ENCODE data around the gene RASGRP4.

RASGRP4 gene

GRCh38 chr19:38451629-38452028 lies 25.6 kb upstream of the RASGRP4 start:
- no peak for TF ChIP-seq MAX (IDR thresholded peaks at IDR 0.05; ENCODE audit: low read depth, low read length)
- TF ChIP-seq CTCF (IDR thresholded peaks at IDR 0.05; ENCODE audit: low read depth, low read length) = no peak
- no peak for TF ChIP-seq POLR2A (IDR thresholded peaks at IDR 0.05; ENCODE audit: extremely low read depth, insufficient read length)
- no peak for TF ChIP-seq MYC (IDR thresholded peaks at IDR 0.05; ENCODE audit: low read depth, low read length)
- DNase-seq (ENCODE audit: low read depth) = no peak
- no peak overlapping the region for H3K4me3 ChIP-seq (ENCODE audit: low read depth, low read length)

- no peak for DNase-seq (ENCODE audit: low read depth)
- no peak overlapping the region for H3K4me3 ChIP-seq (ENCODE audit: low read depth, low read length)
- TF ChIP-seq MAX (IDR thresholded peaks at IDR 0.05; ENCODE audit: low read depth, low read length) = no peak
- TF ChIP-seq POLR2A (IDR thresholded peaks at IDR 0.05; ENCODE audit: extremely low read depth, insufficient read length) = no peak
- no peak for TF ChIP-seq CTCF (IDR thresholded peaks at IDR 0.05; ENCODE audit: low read depth, low read length)
- TF ChIP-seq MYC (IDR thresholded peaks at IDR 0.05; ENCODE audit: low read depth, low read length) = no peak
Measured at GRCh38 chr19:38451036-38451435, 25.0 kb upstream of the RASGRP4 start.

- H3K4me3 ChIP-seq (ENCODE audit: low read depth, low read length) = no peak overlapping the region
- DNase-seq (ENCODE audit: low read depth) = no peak
- TF ChIP-seq POLR2A (IDR thresholded peaks at IDR 0.05; ENCODE audit: extremely low read depth, insufficient read length) (no peak), CTCF (IDR thresholded peaks at IDR 0.05; ENCODE audit: low read depth, low read length) (no peak)
Measured at GRCh38 chr19:38449518-38449917, 23.5 kb upstream of the RASGRP4 start.

DNA sequence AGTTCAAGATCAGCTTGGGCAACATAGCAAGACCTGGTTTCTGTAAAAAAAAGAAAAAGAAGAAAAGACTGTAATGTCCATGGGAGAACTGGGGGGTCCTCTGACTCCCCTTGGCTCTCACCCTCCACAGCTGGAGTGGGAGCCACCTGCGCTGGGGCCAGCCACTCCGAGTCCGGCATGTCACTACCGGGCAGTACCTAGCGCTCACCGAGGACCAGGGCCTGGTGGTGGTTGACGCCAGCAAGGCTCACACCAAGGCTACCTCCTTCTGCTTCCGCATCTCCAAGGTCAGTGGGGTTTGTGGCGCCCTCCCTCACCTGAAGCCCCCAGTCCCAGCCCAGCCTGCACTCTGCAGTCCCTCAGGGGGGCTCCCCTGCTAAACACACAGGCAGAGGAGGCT lies 22.2 kb upstream of the RASGRP4 start:
- no peak for DNase-seq (ENCODE audit: low read depth)
- TF ChIP-seq MYC (IDR thresholded peaks at IDR 0.05; ENCODE audit: low read depth, low read length) (no peak), CTCF (IDR thresholded peaks at IDR 0.05; ENCODE audit: low read depth, low read length) (no peak), POLR2A (IDR thresholded peaks at IDR 0.05; ENCODE audit: extremely low read depth, insufficient read length) (no peak), MAX (IDR thresholded peaks at IDR 0.05; ENCODE audit: low read depth, low read length) (no peak)
- no peak overlapping the region for H3K4me3 ChIP-seq (ENCODE audit: low read depth, low read length)

DNA sequence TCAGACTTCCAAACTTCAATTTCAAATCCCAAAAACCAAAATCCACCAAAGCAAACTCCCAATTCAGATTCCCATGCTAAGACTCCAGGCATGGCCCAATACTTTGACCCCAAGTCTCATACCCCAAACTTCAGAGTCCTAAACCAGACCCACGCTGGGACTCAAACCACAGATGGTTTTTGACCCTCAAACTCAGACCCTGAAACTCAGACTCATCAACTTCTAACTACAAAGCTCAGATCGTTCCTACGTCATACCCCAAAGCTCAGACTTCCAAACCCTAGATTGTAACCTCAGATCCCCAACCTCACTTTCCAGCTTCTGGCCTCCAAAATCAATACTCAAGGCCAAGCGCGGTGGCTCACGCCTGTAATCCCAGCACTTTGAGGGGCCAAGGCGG lies 19.3 kb upstream of the RASGRP4 start:
- H3K4me3 ChIP-seq (ENCODE audit: low read depth, low read length) = no peak overlapping the region
- TF ChIP-seq MYC (IDR thresholded peaks at IDR 0.05; ENCODE audit: low read depth, low read length) (no peak), MAX (IDR thresholded peaks at IDR 0.05; ENCODE audit: low read depth, low read length) (no peak), POLR2A (IDR thresholded peaks at IDR 0.05; ENCODE audit: extremely low read depth, insufficient read length) (no peak), CTCF (IDR thresholded peaks at IDR 0.05; ENCODE audit: low read depth, low read length) (no peak)
- no peak for DNase-seq (ENCODE audit: low read depth)

DNA sequence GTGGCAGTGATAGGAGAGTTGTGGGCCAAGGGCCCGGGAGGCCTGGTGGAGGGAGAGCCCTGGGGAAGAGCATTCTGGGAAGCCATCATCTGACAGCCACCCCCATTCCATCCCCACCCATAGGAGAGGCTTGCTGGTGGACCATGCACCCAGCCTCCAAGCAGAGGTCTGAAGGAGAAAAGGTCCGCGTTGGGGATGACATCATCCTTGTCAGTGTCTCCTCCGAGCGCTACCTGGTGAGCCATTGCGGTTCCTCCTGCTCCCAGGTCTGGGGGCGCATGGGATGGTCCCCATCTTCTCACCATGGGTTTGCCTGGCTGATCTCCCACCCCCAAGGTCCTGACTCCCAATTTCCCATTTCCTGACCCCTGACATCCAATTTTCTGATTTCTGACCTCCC lies 18.0 kb upstream of the RASGRP4 start:
- no peak for TF ChIP-seq MAX (IDR thresholded peaks at IDR 0.05; ENCODE audit: low read depth, low read length)
- H3K4me3 ChIP-seq (ENCODE audit: low read depth, low read length) = no peak overlapping the region
- no peak for DNase-seq (ENCODE audit: low read depth)
